Neural cell (in vitro differentiated cells): Measurements from ENCODE around the gene FHOD3. TPM values are rescaled to one million over a fixed set of nuclear protein-coding genes. Genes with fewer than 3 reads are reported as not detected.

Experiments used
- H2AFZ ChIP-seq: fragments of 200-600, 300-800 bp; sonication (generic), shearing (Covaris generic); 2 replicates; pipeline ENCODE4 v1.6.0; 2014; ENCODE audit warnings: low read depth, mild to moderate bottlenecking, antibody characterized with exemption, low read length, moderate library complexity
- H3F3A ChIP-seq: fragments of 200-600 bp; shearing (Covaris generic); 2 replicates; pipeline ENCODE4 v1.6.1; 2016; ENCODE audit warnings: mild to moderate bottlenecking, moderate library complexity, mixed read lengths, antibody characterized with exemption, low read length; ENCODE audit not compliant: insufficient read depth, poor library complexity, severe bottlenecking
- H3K27ac ChIP-seq: fragments of 200-600, 300-800 bp; sonication (generic), shearing (Covaris generic); 2 replicates; pipeline ENCODE4 v1.5.1; 2014; ENCODE audit warnings: mild to moderate bottlenecking, low read length, moderate library complexity
- H3K27me3 ChIP-seq: fragments of 300-800, 200-600 bp; sonication (generic), shearing (Covaris generic); 2 replicates; pipeline ENCODE4 v1.6.0; 2014; ENCODE audit warnings: mild to moderate bottlenecking, low read depth, low read length, moderate library complexity; ENCODE audit not compliant: insufficient read depth
- H3K36me3 ChIP-seq: fragments of 300-800, 200-600 bp; sonication (generic), shearing (Covaris generic); 2 replicates; pipeline ENCODE4 v1.5.1; 2014; ENCODE audit warnings: mild to moderate bottlenecking, antibody characterized with exemption, low read length, moderate library complexity; ENCODE audit not compliant: insufficient read depth
- H3K4me2 ChIP-seq: fragments of 300-800, 200-600 bp; sonication (generic), shearing (Covaris generic); 2 replicates; pipeline ENCODE4 v1.6.0; 2014; ENCODE audit warnings: mild to moderate bottlenecking, low read length
- H3K4me3 ChIP-seq: fragments of 300-800, 200-600 bp; sonication (generic), shearing (Covaris generic); 2 replicates; pipeline ENCODE4 v1.5.1; 2014; ENCODE audit warnings: mild to moderate bottlenecking, low read length, moderate library complexity
- H3K79me2 ChIP-seq: fragments of 200-600 bp; shearing (Covaris generic); replicated peaks from 2 replicates; pipeline ENCODE4 v1.6.0; 2014; ENCODE audit warnings: mild to moderate bottlenecking, low read length, moderate library complexity; ENCODE audit not compliant: insufficient read depth
- H3K9ac ChIP-seq: fragments of 300-800, 200-600 bp; sonication (generic), shearing (Covaris generic); 2 replicates; pipeline ENCODE4 v1.6.1; 2016; ENCODE audit warnings: mild to moderate bottlenecking, low read length, mixed read lengths
- H3K9me2 ChIP-seq: fragments of 200-600 bp; shearing (Covaris generic); 2 replicates; pipeline ENCODE4 v1.6.1; 2016; ENCODE audit warnings: mild to moderate bottlenecking, low read length, mixed read lengths; ENCODE audit not compliant: insufficient read depth
- H3K9me3 ChIP-seq: fragments of 200-600, 300-800 bp; sonication (generic), shearing (Covaris generic); 2 replicates; pipeline ENCODE4 v1.6.1; 2016; ENCODE audit warnings: mild to moderate bottlenecking, mixed run types, low read length, moderate library complexity, mixed read lengths
- H4K20me1 ChIP-seq: fragments of 200-600 bp; shearing (Covaris generic); 2 replicates; pipeline ENCODE4 v1.6.1; 2016; ENCODE audit warnings: mild to moderate bottlenecking, mixed run types; ENCODE audit not compliant: insufficient read depth
- CTCF ChIP-seq: fragments of 450-650 bp; IDR thresholded peaks from 2 replicates; pipeline ENCODE4 v1.5.1; 2014; ENCODE audit warnings: antibody characterized with exemption, mild to moderate bottlenecking, moderate library complexity; ENCODE audit not compliant: poor library complexity, severe bottlenecking
- EP300 ChIP-seq: fragments of 450-650 bp; conservative IDR thresholded peaks from 2 replicates; pipeline ENCODE4 v1.6.1; 2014; ENCODE audit warnings: antibody characterized with exemption, mild to moderate bottlenecking, moderate library complexity; ENCODE audit not compliant: poor library complexity, severe bottlenecking
- EZH2 ChIP-seq: fragments of 200-600, 300-800 bp; shearing (Covaris generic), sonication (generic); IDR thresholded peaks from 2 replicates; pipeline ENCODE4 v1.6.1; 2014; ENCODE audit warnings: antibody characterized with exemption, low read length, borderline replicate concordance, mild to moderate bottlenecking; ENCODE audit not compliant: insufficient read depth, poor library complexity, severe bottlenecking
- POLR2AphosphoS5 ChIP-seq: IDR thresholded peaks from 2 replicates; pipeline ENCODE4 v1.6.1; 2012
- RAD21 ChIP-seq: fragments of 450-650 bp; conservative IDR thresholded peaks from 2 replicates; pipeline ENCODE4 v1.6.1; 2014; ENCODE audit warnings: antibody characterized with exemption, mild to moderate bottlenecking, moderate library complexity
- SMC3 ChIP-seq: fragments of 450-650 bp; conservative IDR thresholded peaks from 2 replicates; pipeline ENCODE4 v1.6.1; 2014; ENCODE audit warnings: antibody characterized with exemption, mild to moderate bottlenecking, moderate library complexity; ENCODE audit not compliant: poor library complexity
- TAF1 ChIP-seq: IDR thresholded peaks from 2 replicates; pipeline ENCODE4 v1.6.1; 2012; ENCODE audit warnings: low read depth
- polyA plus RNA-seq: library from polyadenylated mRNA; depleted of rRNA; stranded (reverse); fragments of >200 nt; gene quantifications from 2 replicates; pipeline ENCODE4 v1.2.3, GENCODE V29; 2014
- TF ChIP-seq, protein P1 (sequence below): IDR thresholded peaks from 2 replicates; pipeline ENCODE4 v1.6.1; 2012; ENCODE audit warnings: borderline replicate concordance

Gene FHOD3
- polyA plus RNA-seq, 1 donor from 2014 or later, result 19.4 TPM

- H3K27me3 ChIP-seq, result no peaks in the 10 kb centered on the region
- H4K20me1 ChIP-seq, result no peaks in the 10 kb centered on the region
- no peak overlapping the region for H2AFZ ChIP-seq
- H3K9me2 ChIP-seq, result no peaks in the 10 kb centered on the region
- no peaks in the 10 kb centered on the region for H3K36me3 ChIP-seq
- TF ChIP-seq EP300 (no peak), SMC3 (no peak), EZH2 (no peak), RAD21 (no peak), TAF1 (no peak)
- TF ChIP-seq, protein P1, sequence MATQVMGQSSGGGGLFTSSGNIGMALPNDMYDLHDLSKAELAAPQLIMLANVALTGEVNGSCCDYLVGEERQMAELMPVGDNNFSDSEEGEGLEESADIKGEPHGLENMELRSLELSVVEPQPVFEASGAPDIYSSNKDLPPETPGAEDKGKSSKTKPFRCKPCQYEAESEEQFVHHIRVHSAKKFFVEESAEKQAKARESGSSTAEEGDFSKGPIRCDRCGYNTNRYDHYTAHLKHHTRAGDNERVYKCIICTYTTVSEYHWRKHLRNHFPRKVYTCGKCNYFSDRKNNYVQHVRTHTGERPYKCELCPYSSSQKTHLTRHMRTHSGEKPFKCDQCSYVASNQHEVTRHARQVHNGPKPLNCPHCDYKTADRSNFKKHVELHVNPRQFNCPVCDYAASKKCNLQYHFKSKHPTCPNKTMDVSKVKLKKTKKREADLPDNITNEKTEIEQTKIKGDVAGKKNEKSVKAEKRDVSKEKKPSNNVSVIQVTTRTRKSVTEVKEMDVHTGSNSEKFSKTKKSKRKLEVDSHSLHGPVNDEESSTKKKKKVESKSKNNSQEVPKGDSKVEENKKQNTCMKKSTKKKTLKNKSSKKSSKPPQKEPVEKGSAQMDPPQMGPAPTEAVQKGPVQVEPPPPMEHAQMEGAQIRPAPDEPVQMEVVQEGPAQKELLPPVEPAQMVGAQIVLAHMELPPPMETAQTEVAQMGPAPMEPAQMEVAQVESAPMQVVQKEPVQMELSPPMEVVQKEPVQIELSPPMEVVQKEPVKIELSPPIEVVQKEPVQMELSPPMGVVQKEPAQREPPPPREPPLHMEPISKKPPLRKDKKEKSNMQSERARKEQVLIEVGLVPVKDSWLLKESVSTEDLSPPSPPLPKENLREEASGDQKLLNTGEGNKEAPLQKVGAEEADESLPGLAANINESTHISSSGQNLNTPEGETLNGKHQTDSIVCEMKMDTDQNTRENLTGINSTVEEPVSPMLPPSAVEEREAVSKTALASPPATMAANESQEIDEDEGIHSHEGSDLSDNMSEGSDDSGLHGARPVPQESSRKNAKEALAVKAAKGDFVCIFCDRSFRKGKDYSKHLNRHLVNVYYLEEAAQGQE, result no peak
- H3F3A ChIP-seq, result no peaks in the 10 kb centered on the region
- no peaks in the 10 kb centered on the region for H3K79me2 ChIP-seq
- H3K4me3 ChIP-seq, result no peak overlapping the region
- H3K27ac ChIP-seq, result no peak overlapping the region
- H3K4me2 ChIP-seq, result no peak overlapping the region
- H3K9ac ChIP-seq, result no peak overlapping the region
- H3K9me3 ChIP-seq, result no peaks in the 10 kb centered on the region
Observed at GRCh38 chr18:36269157-36269556, 28.4 kb upstream of the FHOD3 start.

GRCh38 chr18:36271153-36271552, 26.4 kb upstream of the FHOD3 start:
- H3K9ac ChIP-seq, result no peak overlapping the region
- no peaks in the 10 kb centered on the region for H3K9me2 ChIP-seq
- H3K4me3 ChIP-seq, result no peak overlapping the region
- no peaks in the 10 kb centered on the region for H3F3A ChIP-seq
- no peaks in the 10 kb centered on the region for H3K27me3 ChIP-seq
- H3K27ac ChIP-seq, result no peak overlapping the region
- H3K4me2 ChIP-seq, result no peak overlapping the region
- no peaks in the 10 kb centered on the region for H3K79me2 ChIP-seq
- H3K36me3 ChIP-seq, result no peaks in the 10 kb centered on the region
- H3K9me3 ChIP-seq, result no peaks in the 10 kb centered on the region
- no peak overlapping the region for H2AFZ ChIP-seq
- H4K20me1 ChIP-seq, result no peaks in the 10 kb centered on the region
- no peak for TF ChIP-seq CTCF
- TF ChIP-seq RAD21, result no peak
- TF ChIP-seq POLR2AphosphoS5, result no peak
- TF ChIP-seq TAF1, result no peak
- TF ChIP-seq EP300, result no peak
- TF ChIP-seq SMC3, result no peak
- no peak for TF ChIP-seq EZH2

- H3K27me3 ChIP-seq, result no peaks in the 10 kb centered on the region
- no peak overlapping the region for H3K9ac ChIP-seq
- no peaks in the 10 kb centered on the region for H4K20me1 ChIP-seq
- H3K27ac ChIP-seq, result no peak overlapping the region
- H3K36me3 ChIP-seq, result no peaks in the 10 kb centered on the region
- H3K79me2 ChIP-seq, result no peaks in the 10 kb centered on the region
- no peak overlapping the region for H2AFZ ChIP-seq
- no peaks in the 10 kb centered on the region for H3K9me2 ChIP-seq
- TF ChIP-seq, protein P1, result no peak
- TF ChIP-seq SMC3, result no peak
- no peak for TF ChIP-seq EP300
- no peak for TF ChIP-seq POLR2AphosphoS5
- TF ChIP-seq RAD21, result no peak
- no peak for TF ChIP-seq TAF1
- H3K9me3 ChIP-seq, result no peaks in the 10 kb centered on the region
- H3K4me3 ChIP-seq, result no peak overlapping the region
- no peaks in the 10 kb centered on the region for H3F3A ChIP-seq
- H3K4me2 ChIP-seq, result no peak overlapping the region
Observed at GRCh38 chr18:36273347-36273746, 24.2 kb upstream of the FHOD3 start.
